ENCODE measurements around the gene PLPPR2.

Gene PLPPR2

DNA sequence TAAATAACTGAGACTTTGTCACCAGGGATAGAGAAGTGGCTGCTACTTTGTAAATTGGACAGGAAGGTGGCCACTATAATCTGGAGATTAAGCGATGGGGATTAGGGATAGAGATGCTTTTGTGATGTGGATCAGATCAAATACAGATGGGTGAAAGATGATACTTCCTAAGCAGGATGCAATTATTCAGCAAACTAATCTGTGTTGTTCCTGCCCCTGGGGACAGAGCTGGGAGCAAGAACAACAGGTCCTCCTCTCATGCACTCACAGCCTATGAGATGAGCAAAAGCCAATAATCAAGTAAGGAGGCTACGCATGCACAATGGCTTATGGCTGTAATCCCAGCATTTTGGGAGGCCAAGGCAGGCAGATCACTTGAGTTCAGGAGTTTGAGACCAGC lies 59.3 kb downstream of the PLPPR2 start:
- no peak overlapping the region for H3K9ac ChIP-seq (ENCODE audit: low read depth, low read length)
- no peaks in the 10 kb centered on the region for H3K9me3 ChIP-seq (ENCODE audit: insufficient read depth, low read depth, low read length)
- no peak overlapping the region for H3K4me3 ChIP-seq (ENCODE audit: low read length)
- H3K27me3 ChIP-seq (ENCODE audit: insufficient read depth, low read length), result peaks cover 18% of the 10 kb centered on the region
- no peaks in the 10 kb centered on the region for H3K4me1 ChIP-seq (ENCODE audit: insufficient read depth, low read length)
- H3K27ac ChIP-seq (ENCODE audit: low read length), result no peak overlapping the region
- H3K36me3 ChIP-seq (ENCODE audit: insufficient read depth, low read depth, low read length), result peaks cover 5% of the 10 kb centered on the region

Data from iPS-20b (cell line).